HG02678 (cell line): ENCODE results near the gene CREBBP.
A peak's percentile ranks its signal among the peaks of the same experiment; 100 is the strongest.
"Not testable (repeated sequence)": the region's sequence is repeated elsewhere in the genome, so short reads cannot be mapped to it uniquely, and the experiment has no call there.

Experiments
- ATAC-seq: cut with Tn5 transposase; IDR thresholded peaks from one replicate; pipeline ENCODE4 v1.9.1; 2021; ENCODE audit warnings: mild to moderate bottlenecking, moderate library complexity; ENCODE audit not compliant: unreplicated experiment

CREBBP gene

GRCh38 chr16:3880623-3881498 lies at the start of gene CREBBP:
Gene CREBBP, minus strand, starts transcription at chr16:3880713. Its CDS starts 797 bp downstream, at chr16:3879916.
- peak; percentile 81 for ATAC-seq

DNA sequence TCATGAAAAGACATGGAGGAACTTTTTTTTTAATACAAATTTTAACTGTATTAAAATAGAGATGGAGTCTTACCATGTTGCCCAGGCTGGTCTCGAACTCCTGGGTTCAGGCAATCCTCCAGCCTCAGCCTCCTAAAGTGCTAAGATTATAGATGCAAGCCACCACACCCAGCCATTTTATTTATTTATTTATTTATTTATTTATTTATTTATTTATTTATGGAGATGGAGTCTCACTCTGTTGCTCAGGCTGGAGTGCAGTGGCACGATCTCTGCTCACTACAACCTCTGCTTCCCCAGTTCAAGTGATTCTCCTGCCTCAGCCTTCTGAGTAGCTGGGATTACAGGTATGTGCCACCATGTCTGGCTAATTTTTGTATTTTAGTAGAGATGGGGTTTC lies 46.6 kb upstream of the CREBBP start:
- ATAC-seq, result not testable (repeated sequence)

- ATAC-seq, result no peak
Observed at GRCh38 chr16:3924763-3925162, 44.2 kb upstream of the CREBBP start.

DNA sequence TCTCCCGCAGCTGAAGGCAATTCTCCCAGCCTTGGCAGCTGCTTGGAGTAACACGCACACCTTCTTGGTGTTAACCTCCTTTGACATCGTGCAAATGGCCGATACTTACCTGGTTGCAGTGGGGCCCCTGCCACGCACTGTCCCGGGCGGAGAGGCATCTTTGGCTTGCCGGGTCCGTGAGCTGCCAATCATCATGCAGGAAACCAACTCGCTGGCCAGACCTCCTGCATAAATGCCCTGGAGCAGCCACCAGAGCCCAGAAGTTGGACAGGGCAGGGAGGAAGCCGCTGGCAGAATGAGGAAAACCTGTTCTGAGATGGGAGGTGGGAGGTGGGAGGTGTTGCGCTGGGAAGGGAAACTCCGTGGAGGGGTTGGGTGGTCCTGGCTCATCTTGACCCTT lies 41.7 kb upstream of the CREBBP start:
- no peak for ATAC-seq

DNA sequence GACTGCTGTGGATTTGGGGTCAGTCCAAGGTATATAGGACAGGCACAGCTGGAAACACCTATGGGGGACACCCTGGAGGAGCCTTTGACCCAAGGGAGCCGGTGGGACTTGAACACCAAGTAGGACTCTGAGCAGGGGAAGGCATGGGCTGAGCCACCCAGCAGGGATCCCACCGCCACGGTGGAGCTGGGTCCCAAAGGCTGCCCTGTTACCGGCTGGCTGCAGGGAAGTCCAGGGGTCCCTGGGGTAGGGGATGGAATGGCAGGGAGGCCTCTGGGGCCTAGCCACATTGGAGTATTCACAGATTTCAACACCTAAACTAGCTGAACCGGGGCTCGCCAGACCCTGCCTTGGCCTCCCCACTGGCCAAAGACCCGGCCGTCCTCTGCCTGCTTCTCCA lies 39.7 kb upstream of the CREBBP start:
- ATAC-seq, result no peak

DNA sequence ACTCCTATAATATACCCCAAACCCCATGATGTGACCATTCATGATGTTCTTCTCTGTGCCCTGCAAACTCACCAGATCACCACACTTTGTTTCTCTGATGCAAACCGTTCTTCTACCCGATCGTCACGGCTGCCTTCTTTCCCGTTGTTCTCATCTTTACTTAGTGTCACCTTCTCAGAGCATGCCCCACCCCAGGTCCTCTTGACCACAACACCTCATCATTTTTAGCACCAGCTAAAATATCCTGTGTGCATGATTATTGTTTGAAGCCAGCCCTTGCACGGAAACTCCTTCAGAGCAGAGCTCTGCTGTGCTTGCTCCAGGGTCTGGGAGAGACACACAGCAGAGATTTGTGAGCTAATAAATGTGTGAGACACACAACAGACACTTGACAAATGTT lies 38.9 kb upstream of the CREBBP start:
- ATAC-seq, result no peak

DNA sequence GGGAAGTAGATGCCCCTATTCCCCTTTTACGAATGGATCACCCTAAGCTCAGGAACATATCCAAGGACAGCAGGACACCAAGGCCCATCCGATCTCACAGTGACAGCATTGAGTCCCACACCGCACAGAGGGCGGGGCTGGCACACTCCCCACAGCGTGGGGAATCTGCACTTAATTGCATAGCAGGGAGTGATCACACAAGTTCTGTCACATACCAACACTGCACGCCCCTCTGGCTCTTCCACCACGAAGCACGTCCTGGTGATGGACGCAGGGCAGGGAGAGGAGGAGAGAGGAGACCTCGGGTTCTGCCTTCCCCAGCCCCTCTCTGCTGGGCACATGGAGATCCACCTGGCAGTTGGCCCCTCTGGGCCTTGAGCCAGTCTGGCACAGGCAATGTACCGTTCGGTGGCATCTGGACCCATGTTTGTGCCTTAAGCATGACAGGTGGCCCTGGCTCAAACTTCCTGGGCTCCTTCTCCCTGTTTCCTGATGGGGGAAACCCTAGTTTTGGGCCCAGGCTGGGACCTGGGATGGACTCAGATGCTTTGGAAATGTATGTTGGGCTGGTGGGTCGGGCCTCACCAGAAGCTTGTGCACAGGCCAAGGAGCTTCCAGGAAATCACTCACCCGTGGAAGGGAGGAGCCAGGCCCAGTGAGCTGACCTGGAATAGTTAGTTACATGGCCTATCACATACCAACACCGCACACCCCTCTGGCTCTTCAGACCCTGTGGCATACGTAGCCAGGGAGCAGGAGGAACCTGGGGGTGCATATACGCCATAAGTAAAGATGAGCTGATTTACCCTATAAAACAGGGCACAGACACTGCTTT lies 35.1 kb upstream of the CREBBP start:
- ATAC-seq, result no peak

- ATAC-seq, result no peak
Observed at GRCh38 chr16:3912897-3913296, 32.4 kb upstream of the CREBBP start.

DNA sequence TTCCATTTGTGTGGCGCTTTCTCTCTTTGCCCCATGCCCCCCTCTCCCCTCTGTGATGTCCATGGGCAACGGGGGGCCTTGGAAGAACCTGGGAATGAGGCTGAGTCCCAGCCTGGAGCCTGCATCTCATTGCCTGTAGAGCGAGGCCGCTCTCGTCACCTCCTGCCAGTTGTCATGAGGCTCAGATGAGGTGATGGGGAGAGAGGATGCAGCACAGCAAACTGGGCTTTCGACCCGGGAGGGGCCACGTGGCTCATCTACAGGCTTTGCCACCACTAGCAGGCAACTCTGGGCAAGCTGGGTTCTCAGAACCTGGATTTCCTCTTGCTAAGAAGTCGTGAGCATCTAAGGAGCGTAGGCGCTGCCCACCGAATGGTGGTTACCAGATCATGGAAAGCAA lies 31.9 kb upstream of the CREBBP start:
- ATAC-seq, result no peak

DNA sequence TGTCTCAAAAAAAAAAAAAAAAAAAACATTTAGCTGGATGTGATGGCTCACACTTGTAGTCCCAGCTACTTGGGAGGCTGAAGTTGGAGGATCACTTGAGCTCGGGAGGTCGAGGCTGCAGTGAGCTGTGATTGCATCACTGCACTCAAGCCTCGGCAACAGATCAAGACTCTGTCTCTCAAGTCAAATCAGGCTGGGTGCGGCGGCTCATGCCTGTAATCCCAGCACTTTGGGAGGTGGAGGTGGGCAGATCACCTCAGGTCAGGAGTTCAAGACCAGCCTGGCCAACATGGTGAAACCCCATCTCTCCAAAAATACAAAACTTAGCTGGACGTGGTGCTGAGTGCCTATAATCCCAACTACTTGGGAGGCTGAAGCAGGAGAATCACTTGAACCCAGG lies 31.2 kb upstream of the CREBBP start:
- ATAC-seq, result not testable (repeated sequence)

GRCh38 chr16:3909791-3910583 lies 29.5 kb upstream of the CREBBP start:
- ATAC-seq, result no peak

- no peak for ATAC-seq
Observed at GRCh38 chr16:3908951-3909437, 28.5 kb upstream of the CREBBP start.

DNA sequence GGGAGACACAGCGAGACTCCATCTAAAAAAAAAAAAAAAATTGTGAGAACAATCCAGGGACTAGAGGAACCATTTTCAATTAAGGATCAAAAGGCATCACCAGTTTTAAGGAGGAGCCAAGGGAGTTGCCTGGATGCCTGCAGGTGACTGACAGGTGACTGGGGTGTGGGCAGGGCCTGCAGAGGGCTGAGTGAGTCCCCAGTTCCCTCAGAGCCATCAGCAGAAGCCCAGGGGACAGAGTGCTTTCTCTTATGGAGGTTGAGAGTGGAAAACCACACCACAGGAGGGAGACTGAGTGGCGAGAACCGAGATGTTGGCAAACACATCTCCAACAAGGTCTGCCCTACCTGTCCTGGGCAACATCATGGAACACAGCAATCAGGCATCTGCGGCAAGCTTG lies 27.1 kb upstream of the CREBBP start:
- ATAC-seq, result no peak

DNA sequence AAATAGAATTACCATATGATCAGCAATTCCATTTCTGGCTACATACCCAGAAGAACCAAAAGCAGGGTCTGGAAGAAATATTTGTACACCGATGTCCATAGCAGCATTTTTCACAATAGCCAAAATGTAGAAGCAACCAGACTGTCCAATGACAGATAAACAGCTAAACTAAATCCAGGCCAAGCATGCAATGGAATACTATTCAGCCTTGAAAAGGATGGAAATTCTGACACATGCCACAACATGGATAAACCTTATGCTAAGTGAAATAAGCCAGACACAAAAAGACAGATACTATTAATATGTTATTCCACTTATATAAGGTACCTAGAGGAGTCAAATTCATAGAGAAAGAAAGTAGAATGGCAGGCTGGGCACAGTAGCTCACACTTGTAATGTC lies 25.9 kb upstream of the CREBBP start:
- ATAC-seq, result no peak

GRCh38 chr16:3904875-3905274 lies 24.4 kb upstream of the CREBBP start:
- ATAC-seq, result no peak

DNA sequence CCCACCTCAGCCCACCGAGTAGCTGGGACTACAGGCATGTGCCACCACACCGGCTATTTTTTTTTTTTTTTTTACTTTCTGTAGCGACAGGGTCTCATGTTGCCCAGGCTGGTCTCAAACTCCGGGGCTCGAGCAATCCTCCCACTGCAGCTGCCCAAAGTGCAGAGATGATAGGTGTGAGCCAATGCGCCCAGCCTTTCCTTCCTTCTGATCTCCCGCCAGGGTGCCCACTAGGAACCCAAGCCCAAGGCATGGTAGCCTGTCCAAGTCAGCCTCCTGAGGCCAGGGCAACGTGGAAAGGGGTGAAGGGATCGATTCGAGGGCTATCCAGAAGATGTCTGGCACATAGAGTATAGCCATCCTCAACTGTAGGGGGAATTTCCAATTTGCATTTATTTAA lies 9.6 kb upstream of the CREBBP start:
- no peak for ATAC-seq

- no peak for ATAC-seq
Observed at GRCh38 chr16:3889059-3889458, 8.5 kb upstream of the CREBBP start.

DNA sequence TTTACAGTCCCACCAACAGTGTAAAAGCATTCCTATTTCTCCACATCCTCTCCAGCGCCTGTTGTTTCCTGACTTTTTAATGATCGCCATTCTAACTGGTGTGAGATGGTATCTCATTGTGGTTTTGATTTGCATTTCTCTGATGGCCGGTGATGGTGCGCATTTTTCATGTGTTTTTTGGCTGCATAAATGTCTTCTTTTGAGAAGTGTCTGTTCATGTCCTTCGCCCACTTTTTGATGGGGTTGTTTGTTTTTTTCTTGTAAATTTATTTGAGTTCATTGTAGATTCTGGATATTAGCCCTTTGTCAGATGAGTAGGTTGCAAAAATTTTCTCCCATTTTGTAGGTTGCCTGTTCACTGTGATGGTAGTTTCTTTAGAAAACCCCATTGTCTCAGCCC lies 5.5 kb upstream of the CREBBP start:
- not testable (repeated sequence) for ATAC-seq

DNA sequence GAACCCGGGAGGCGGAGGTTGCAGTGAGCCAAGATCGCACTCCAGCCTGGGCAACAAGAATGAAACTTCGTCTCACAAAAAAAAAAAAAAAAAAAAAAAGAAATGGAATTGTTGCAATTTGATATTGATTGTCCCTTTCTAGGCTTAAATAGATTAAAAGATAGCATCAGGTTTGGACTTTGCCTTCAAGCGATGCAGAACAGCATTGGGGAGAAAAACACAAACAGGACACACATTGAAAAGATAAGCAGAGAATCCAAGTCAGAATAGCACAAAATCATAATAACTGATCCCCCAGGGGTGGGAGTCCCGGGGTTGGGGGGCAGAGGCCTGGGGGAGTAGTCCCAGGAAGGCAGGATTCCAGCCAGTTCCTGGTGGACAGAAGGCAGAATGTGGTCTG lies 3.9 kb upstream of the CREBBP start:
- no peak for ATAC-seq

GRCh38 chr16:3882531-3882930 lies 2.0 kb upstream of the CREBBP start:
- no peak for ATAC-seq

GRCh38 chr16:3881499-3881990 lies 1.0 kb upstream of the CREBBP start:
- ATAC-seq, result no peak
